Lung (tissue), 12 donors: ENCODE measurements around the gene DCLRE1C. TPM values are rescaled to one million over a fixed set of nuclear protein-coding genes. Genes with fewer than 3 reads are reported as not detected.

Experiments
- ATAC-seq: fragments of 200-7000 bp; cut with Tn5 transposase; one replicate; pipeline ENCODE4 v1.9.1; 2020; ENCODE audit warnings: moderate number of reproducible peaks; ENCODE audit not compliant: insufficient read depth, low FRiP score
- DNase-seq, 3 donors: peaks; one replicate each; pipeline ENCODE4 v3.0.0-alpha.2; 2013 to 2017
- H3K27ac ChIP-seq, 2 donors: one replicate each; pipeline ENCODE4 v1.5.1; 2013; ENCODE audit warnings: mild to moderate bottlenecking in 2 of 2, moderate library complexity in 2 of 2, control low read depth in 1 of 2, inconsistent platforms in 1 of 2, low read depth in 1 of 2, low read length in 1 of 2
- H3K27me3 ChIP-seq, 3 donors: one replicate each; pipeline ENCODE4 v1.5.1; 2013; ENCODE audit warnings: low read length in 2 of 3; ENCODE audit not compliant: control insufficient read depth in 3 of 3, insufficient read depth in 3 of 3
- H3K36me3 ChIP-seq, 4 donors: one replicate each; pipeline ENCODE4 v1.5.1; 2013; ENCODE audit warnings: low read length in 4 of 4, mild to moderate bottlenecking in 1 of 4, moderate library complexity in 1 of 4; ENCODE audit not compliant: control insufficient read depth in 4 of 4, insufficient read depth in 4 of 4
- H3K4me1 ChIP-seq, 5 donors: one replicate each; pipeline ENCODE4 v1.5.1; 2013; ENCODE audit warnings: low read length in 5 of 5, mild to moderate bottlenecking in 2 of 5, moderate library complexity in 1 of 5; ENCODE audit not compliant: control insufficient read depth in 5 of 5, insufficient read depth in 5 of 5
- H3K4me3 ChIP-seq: one replicate; pipeline ENCODE4 v1.5.1; 2013; ENCODE audit warnings: mild to moderate bottlenecking, control low read depth, moderate library complexity
- H3K9ac ChIP-seq, 2 donors: one replicate each; pipeline ENCODE4 v1.5.1; 2013; ENCODE audit warnings: low read length in 2 of 2, control low read depth in 1 of 2; ENCODE audit not compliant: insufficient read depth in 1 of 2
- H3K9me3 ChIP-seq, 4 donors: one replicate each; pipeline ENCODE4 v1.5.1; 2013; ENCODE audit warnings: low read length in 3 of 4, mild to moderate bottlenecking in 1 of 4, moderate library complexity in 1 of 4; ENCODE audit not compliant: control insufficient read depth in 4 of 4, insufficient read depth in 3 of 4
- WGBS, 2 donors: extraction: QIAGEN DNeasy Blood & Tissue Kit; methylation state at CpG; one replicate each; pipeline ENCODE4 v1.1.7; 2013; 5-methylcytosine and 5-hydroxymethylcytosine counted together
- polyA plus RNA-seq, 2 donors: library from polyadenylated mRNA; stranded (reverse); fragments of 200-250 nt; gene quantifications; one replicate each; pipeline ENCODE4 v1.2.1, GENCODE V29; 2013
- total RNA-seq, 2 donors: library from RNA; depleted of rRNA in 1 of 2; stranded (reverse); fragments of >200 nt in 1 of 2; gene quantifications; one replicate each; pipeline ENCODE4 v1.2.1, GENCODE V29; 2014 to 2021
- TF ChIP-seq, protein P1 (sequence below): IDR thresholded peaks from 2 replicates; pipeline ENCODE4 v1.5.1; 2012; ENCODE audit warnings: mild to moderate bottlenecking; ENCODE audit errors: control extremely low read depth, extremely low read depth
- donor health status: control.
- donor health status: control.
- donor health status: Bipolar disorder and iron deficiency.
- donor health status: healthy.
- donor health status: DM: yes; HTN: yes; CAD: no.

Gene DCLRE1C
- total and polyA plus RNA-seq, 4 donors: 3.0 to 14.9 (median 7.7) TPM

DNA sequence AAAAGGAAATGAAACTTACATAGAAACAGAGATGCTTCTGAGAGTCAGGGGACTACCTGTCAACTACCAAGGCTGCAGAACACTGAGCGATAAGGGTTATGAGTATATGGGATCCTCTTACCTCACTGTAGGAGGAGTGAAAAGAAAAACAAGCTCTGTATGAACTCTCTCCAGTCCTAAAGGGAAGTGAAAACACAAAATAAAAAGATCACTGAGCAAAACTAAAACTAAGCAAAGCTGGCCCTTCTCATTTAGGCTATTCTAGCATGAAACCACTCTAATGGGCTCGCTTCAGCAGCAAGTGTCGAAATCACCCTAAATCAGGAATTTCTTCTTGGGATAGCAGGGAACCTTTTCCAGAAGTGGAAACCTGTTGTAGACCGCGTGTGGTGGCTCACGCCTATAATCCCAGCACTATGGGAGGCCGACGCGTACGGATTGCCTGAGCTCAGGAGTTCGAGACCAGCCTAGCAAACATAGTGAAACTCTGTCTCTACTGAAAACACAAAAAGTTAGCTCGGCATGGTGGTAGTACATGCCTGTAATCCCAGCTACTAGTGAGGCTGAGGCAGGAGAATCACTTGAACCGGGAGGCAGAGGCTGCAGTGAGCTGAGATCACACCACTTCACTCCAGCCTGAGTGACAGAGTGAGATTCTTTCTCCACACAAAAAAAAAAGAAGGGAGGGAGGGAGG is 27.0 kb downstream of the DCLRE1C start:
- H3K27ac ChIP-seq: no peak overlapping the region
- no peak overlapping the region for H3K9ac ChIP-seq
- ATAC-seq: no peak
- TF ChIP-seq, protein P1, sequence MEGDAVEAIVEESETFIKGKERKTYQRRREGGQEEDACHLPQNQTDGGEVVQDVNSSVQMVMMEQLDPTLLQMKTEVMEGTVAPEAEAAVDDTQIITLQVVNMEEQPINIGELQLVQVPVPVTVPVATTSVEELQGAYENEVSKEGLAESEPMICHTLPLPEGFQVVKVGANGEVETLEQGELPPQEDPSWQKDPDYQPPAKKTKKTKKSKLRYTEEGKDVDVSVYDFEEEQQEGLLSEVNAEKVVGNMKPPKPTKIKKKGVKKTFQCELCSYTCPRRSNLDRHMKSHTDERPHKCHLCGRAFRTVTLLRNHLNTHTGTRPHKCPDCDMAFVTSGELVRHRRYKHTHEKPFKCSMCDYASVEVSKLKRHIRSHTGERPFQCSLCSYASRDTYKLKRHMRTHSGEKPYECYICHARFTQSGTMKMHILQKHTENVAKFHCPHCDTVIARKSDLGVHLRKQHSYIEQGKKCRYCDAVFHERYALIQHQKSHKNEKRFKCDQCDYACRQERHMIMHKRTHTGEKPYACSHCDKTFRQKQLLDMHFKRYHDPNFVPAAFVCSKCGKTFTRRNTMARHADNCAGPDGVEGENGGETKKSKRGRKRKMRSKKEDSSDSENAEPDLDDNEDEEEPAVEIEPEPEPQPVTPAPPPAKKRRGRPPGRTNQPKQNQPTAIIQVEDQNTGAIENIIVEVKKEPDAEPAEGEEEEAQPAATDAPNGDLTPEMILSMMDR: no peak
- no peak overlapping the region for H3K4me3 ChIP-seq
- DNase-seq: no peak
- peaks cover 32 to 48% (median 37%) of the 10 kb centered on the region in 4 donors for H3K36me3 ChIP-seq
- H3K4me1 ChIP-seq: no peaks in the 10 kb centered on the region
- H3K9me3 ChIP-seq: no peaks in the 10 kb centered on the region
- WGBS, 2 donors: 93 to 94% methylated on average over 13 of the region's 13 CpGs
- H3K27me3 ChIP-seq: no peaks in the 10 kb centered on the region

DNA sequence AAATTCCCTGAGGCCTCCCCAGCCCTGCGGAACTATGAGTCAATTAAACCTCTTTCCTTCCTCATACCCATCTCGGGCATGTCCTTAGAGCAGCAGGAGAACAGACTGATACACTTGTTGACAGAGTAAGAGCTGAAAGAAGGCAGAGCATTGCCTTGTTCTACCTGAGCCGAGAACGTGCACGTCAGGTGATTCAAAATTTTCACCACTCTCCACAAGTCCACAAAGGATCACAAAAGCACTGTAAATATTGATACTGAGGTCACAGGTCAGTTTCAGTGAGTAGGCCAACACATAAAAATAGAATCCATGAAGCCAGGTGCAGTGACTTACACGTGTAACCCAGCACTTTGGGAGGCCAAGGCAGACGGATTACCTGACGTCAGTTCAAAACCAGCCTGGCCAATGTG is 27.8 kb downstream of the DCLRE1C start:
- TF ChIP-seq, protein P1: no peak
- Histone ChIP-seq H3K27me3 (no peaks in the 10 kb centered on the region), H3K4me3 (no peak overlapping the region), H3K4me1 (no peaks in the 10 kb centered on the region), H3K9me3 (no peaks in the 10 kb centered on the region), H3K27ac (no peak overlapping the region), H3K9ac (no peak overlapping the region), H3K36me3 (peaks cover 36 to 52% (median 41%) of the 10 kb centered on the region in 4 donors)
- 88 to 89% methylated on average over 8 of the region's 8 CpGs for WGBS, 2 donors
- ATAC-seq (no peak), DNase-seq (peak in 1 of 3 donors; percentile 19)

DNA sequence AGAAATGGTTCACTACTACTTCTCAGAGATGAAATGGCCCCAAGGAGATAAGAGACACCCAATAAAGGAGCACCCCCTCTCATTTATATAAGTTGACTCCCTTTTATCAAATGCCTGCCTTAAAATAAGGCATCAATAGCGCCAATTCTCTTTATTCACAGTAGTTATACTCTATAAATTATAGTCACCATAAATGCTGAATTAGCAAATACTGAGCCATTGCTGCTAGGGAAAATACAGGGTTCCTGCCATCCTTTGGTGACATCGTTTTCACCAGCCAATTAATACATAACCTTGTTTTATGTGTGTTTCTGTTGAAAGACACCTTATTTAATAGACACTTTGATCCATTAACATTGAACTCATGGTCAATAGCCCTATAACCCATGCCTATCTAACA is 28.6 kb downstream of the DCLRE1C start:
- WGBS, 2 donors: 96 to 99% methylated on average over 2 of the region's 2 CpGs
- no peak for DNase-seq

More for the DNA sequence above, 28.6 kb downstream of the DCLRE1C start:
- no peaks in the 10 kb centered on the region for H3K4me1 ChIP-seq
- ATAC-seq: no peak
- no peaks in the 10 kb centered on the region for H3K27me3 ChIP-seq
- H3K9ac ChIP-seq: no peak overlapping the region
- H3K36me3 ChIP-seq: peaks cover 36 to 51% (median 40%) of the 10 kb centered on the region in 4 donors
- no peak overlapping the region for H3K27ac ChIP-seq
- TF ChIP-seq, protein P1: no peak
- H3K4me3 ChIP-seq: no peak overlapping the region
- no peaks in the 10 kb centered on the region for H3K9me3 ChIP-seq
